Liver (tissue), 3 donors: ENCODE measurements around the gene KATNAL1.

ENCODE experiments used
- CTCF ChIP-seq: fragments of 150-350 bp; IDR thresholded peaks from 2 replicates; pipeline ENCODE4 v1.5.1; 2017; ENCODE audit warnings: improper control_type of control experiment, low read depth, low read length; ENCODE audit not compliant: missing input control
- SP1 ChIP-seq: IDR thresholded peaks from 2 replicates; pipeline ENCODE4 v1.6.1; 2018; ENCODE audit warnings: antibody characterized with exemption, mild to moderate bottlenecking
- ZBTB33 ChIP-seq: IDR thresholded peaks from 2 replicates; pipeline ENCODE4 v1.6.1; 2016; ENCODE audit warnings: antibody characterized with exemption
- donor health status: healthy.
- donor health status: healthy.

GRCh38 chr13:30222254-30222653, 85.1 kb downstream of the KATNAL1 start:
- TF ChIP-seq CTCF (no peak), ZBTB33 (no peak), SP1 (no peak)
